IPS-18c (cell line): ENCODE measurements around the gene GUCY1A1.

ENCODE experiments used
- H3K4me3 ChIP-seq: 2 replicates; pipeline ENCODE4 v1.7.0; 2013; ENCODE audit warnings: low read depth, mild to moderate bottlenecking, low read length, moderate library complexity; ENCODE audit not compliant: insufficient read depth
- H3K9me3 ChIP-seq: one replicate; pipeline ENCODE4 v1.6.1; 2013; ENCODE audit warnings: mild to moderate bottlenecking, low read length, moderate library complexity; ENCODE audit not compliant: control insufficient read depth, insufficient read depth

Gene GUCY1A1

GRCh38 chr4:155681886-155682285, 15.2 kb downstream of the GUCY1A1 start:
- H3K4me3 ChIP-seq = no peak overlapping the region
- no peaks in the 10 kb centered on the region for H3K9me3 ChIP-seq

DNA sequence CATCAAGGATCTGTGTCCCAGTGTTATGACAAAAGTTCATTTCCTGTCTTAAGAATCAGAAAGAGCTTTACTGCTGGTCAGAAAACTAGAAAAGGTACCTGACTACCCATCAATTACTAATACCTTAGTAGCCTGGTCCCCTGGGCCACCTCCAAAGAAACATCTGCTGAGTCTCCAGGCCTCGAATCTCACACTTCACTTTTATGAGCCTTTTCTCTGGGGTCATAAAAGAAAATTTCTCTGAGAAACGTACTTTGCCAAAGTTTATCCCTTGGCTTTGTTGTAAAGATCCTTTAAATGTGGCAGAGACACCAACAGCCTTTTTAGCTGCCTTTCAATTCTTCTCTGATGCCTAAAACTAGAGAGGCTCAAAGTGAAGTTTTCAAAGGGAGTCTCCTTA, 17.8 kb downstream of the GUCY1A1 start:
- H3K4me3 ChIP-seq = no peak overlapping the region

DNA sequence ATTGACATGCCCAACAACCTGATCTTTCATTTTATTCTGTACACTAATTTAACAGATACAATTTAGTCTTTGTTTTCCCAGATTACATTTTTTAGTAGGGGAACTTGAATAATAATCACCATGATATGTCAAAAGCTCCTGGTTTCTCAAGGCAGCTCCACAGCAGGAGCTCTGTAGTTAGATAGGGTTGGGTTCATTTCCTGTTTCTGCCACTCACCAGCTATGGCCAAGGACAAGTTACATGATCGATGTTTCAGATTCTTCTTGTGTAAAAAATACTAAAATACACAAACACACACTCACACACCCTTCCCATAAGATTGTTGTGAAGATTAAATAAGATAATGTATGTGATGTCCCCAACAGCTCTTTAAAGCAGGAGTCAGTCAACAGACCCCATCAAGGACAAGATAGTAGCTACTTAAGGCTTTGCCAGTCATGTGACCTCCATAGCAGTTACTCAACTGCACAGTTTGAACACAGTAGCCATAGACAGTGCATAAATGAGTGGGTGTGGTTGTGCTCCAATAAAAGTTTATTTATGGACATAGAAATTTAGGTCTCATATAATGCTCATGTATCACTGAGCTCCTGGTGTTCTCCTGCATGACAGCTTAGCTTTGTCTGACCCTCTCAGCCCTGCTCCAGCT, 18.4 kb downstream of the GUCY1A1 start:
- Histone ChIP-seq H3K9me3 (no peaks in the 10 kb centered on the region), H3K4me3 (no peak overlapping the region)

More for the DNA sequence above, 17.8 kb downstream of the GUCY1A1 start:
- no peaks in the 10 kb centered on the region for H3K9me3 ChIP-seq

DNA sequence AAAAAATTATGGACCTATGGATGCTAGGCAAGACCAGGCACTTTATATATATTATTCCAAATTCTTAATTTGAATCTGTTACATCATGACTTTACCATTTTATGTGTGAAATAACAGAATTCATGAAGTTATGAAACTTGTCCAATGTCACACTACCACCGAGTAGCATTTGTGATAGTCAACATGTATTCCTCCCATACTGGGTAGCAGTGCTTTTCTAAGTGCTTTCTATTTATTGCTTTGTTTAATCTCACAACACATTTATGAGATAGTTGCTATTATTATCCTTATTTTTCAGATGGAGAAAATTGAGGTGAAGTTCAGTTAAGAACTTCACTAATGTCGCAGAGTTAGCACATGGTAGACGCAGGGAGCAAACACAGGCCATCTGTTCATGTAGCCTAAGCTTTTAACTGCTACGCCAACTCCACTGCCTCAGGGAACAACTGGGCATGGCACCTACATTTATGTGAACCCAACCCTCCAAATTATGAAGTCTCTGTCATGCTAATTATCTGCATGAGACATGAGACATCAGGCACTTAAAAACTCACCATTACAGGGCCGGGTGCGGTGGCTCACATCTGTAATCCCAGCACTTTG, 20.8 kb downstream of the GUCY1A1 start:
- no peak overlapping the region for H3K4me3 ChIP-seq

GRCh38 chr4:155688211-155688610, 21.6 kb downstream of the GUCY1A1 start:
- Histone ChIP-seq H3K9me3 (no peaks in the 10 kb centered on the region), H3K4me3 (no peak overlapping the region)

More for the DNA sequence above, 20.8 kb downstream of the GUCY1A1 start:
- no peaks in the 10 kb centered on the region for H3K9me3 ChIP-seq

DNA sequence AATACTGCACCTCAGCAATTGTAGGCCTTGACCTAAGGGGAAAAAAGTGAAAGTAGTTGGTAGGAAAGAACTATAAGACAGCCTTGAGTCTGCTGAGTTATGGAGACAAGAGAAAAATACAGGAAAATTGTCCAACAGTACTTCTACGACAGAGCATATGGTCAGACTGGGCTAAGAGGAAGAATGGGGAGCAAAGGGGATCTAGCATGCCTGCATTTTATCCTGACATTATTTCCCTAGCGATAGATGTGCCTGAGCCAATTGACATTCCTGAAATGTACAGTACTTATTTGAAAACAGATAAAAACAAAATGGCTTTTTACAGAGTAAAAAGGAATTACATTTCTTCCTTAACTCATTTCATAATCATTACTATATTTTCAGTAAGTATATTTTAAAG, 22.2 kb downstream of the GUCY1A1 start:
- Histone ChIP-seq H3K9me3 (no peaks in the 10 kb centered on the region), H3K4me3 (no peak overlapping the region)

- H3K9me3 ChIP-seq = no peaks in the 10 kb centered on the region
- H3K4me3 ChIP-seq = no peak overlapping the region
Observed at GRCh38 chr4:155690044-155690837, 23.6 kb downstream of the GUCY1A1 start.

DNA sequence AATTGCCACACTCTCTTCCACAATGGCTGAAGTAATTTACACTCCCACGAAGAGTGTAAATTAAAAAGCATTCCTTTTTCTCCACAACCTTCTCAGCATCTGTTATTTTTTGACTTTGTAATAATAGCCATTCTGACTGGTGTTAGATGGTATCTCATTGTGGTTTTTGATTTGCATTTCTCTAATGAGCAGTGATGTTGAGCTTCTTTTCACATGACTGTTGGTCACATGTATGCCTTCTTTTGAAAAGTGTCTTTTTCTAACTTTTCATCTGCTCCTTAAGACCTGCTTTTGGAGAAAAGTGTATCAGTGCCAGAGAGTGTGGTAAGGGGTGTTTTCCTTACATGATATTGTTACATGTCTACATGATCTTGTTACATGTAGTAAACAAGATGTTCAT, 25.7 kb downstream of the GUCY1A1 start:
- H3K9me3 ChIP-seq = no peaks in the 10 kb centered on the region
- H3K4me3 ChIP-seq = no peak overlapping the region

DNA sequence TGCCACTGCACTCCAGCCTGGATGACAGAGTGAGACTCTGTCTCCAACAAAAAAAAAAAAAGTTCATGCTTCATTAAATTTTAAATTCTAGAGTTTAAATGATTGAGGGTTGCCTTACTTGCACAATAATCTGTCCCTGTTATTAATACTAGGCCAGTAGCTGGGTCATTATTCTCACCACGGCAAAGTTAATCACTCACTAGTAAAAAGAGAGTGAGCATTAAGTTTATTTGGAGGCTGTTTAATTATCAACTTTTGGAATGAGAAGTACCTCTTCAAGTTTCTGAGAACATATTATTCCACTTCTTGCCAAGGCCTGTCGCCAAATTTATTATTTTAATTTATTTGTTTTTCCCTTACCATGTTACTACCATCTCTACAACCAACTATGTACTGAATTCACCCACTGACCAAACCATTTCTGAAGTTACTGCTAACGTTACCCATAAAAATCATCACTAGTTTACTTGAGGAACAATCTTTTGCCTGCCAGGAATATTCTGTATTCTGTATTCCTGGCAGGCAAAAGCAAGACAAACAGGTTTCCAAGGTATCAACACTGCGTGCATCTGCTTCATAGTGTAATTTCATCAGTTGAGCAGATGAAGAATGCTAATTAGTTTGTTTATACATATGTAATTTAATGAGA, 26.5 kb downstream of the GUCY1A1 start:
- Histone ChIP-seq H3K9me3 (no peaks in the 10 kb centered on the region), H3K4me3 (no peak overlapping the region)

GRCh38 chr4:155694100-155694785, 27.6 kb downstream of the GUCY1A1 start:
- no peaks in the 10 kb centered on the region for H3K9me3 ChIP-seq
- H3K4me3 ChIP-seq = no peak overlapping the region

DNA sequence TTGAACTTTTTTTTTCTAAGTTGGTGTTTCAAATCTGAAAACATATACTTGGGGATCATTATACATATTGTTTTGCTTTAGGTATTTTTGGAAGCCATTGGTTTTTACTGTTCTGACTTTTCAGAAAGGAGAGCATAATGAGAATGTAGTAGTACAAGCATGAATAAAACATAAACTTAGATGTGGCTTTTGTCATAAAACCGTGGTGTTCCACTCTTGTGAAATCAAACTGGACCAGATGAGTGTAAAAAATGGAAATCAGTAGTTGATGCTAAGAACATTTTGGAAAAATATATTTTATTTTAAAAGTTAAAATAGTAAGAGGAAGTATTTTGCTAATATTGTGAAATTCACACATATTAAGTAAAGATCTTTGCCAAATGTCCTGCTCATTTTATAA, 29.6 kb downstream of the GUCY1A1 start:
- no peaks in the 10 kb centered on the region for H3K9me3 ChIP-seq
- H3K4me3 ChIP-seq = no peak overlapping the region

DNA sequence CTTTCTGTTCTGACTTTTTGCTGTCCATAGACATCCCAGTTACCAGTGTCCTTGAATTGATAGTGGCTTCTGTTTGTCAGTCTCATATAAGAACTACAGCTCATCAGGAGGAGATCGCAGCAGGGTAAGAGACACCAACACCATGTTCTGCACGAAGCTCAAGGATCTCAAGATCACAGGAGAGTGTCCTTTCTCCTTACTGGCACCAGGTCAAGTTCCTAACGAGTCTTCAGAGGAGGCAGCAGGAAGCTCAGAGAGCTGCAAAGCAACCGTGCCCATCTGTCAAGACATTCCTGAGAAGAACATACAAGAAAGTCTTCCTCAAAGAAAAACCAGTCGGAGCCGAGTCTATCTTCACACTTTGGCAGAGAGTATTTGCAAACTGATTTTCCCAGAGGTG, 30.1 kb downstream of the GUCY1A1 start:
- Histone ChIP-seq H3K4me3 (no peak overlapping the region), H3K9me3 (no peaks in the 10 kb centered on the region)

GRCh38 chr4:155701827-155702226, 35.2 kb downstream of the GUCY1A1 start:
- Histone ChIP-seq H3K9me3 (no peaks in the 10 kb centered on the region), H3K4me3 (no peak overlapping the region)

DNA sequence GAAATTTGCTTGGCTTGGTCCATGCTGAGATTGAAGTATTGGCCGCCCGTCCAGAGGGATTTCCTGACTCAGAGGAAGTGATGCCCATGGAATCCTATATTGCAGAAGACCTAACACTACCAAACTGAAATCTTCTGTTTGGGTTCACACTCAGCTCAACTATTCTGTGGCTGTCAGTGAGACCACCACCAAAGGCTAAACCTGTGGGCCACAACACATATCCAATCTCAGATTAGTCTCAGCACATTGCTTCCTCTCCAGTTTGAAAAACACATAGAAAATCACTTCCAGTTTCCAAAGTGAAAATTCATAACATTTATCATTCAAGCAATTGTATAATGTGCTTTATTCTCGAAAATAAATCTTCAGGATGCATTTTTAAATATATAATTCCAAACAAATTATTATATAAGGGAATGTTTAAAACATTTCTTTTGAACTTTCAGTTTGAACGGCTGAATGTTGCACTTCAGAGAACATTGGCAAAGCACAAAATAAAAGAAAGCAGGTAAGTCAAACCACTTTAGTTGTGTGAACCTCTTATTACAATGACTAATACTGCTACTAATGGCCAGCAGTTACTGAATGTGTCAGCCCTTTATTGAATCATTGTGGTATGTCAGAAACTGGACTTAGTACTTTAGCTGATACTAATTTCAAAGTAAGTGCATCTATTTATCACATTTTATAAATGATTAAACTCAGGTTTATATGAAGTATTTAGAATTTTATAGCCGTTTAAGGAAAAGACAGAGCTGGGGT, 37.0 kb downstream of the GUCY1A1 start:
- Histone ChIP-seq H3K4me3 (no peak overlapping the region), H3K9me3 (no peaks in the 10 kb centered on the region)

GRCh38 chr4:155704841-155705404, 38.3 kb downstream of the GUCY1A1 start:
- no peak overlapping the region for H3K4me3 ChIP-seq

GRCh38 chr4:155705664-155706063, 39.0 kb downstream of the GUCY1A1 start:
- Histone ChIP-seq H3K4me3 (no peak overlapping the region), H3K9me3 (no peaks in the 10 kb centered on the region)

More at GRCh38 chr4:155704841-155705404, 38.3 kb downstream of the GUCY1A1 start:
- H3K9me3 ChIP-seq = no peaks in the 10 kb centered on the region
